Measurements from ENCODE around the gene UNC13B. TPM values are rescaled to one million over a fixed set of nuclear protein-coding genes. Genes with fewer than 3 reads are reported as not detected.

UNC13B gene
- total and polyA plus RNA-seq, 2 of the 8 experiments (the other 6 are each of a cell fraction or from before 2014, with no cell fraction given) = 23.1 to 51.7 TPM

- Histone ChIP-seq H2AK5ac (ENCODE audit: low read depth, low read length) (no peak overlapping the region), H3K4me3 (ENCODE audit: extremely low read depth in 1 of 4, insufficient read depth in 2 of 4, low read depth in 3 of 4, low read length in 4 of 4) (no peak overlapping the region), H3K9ac (replicated peaks in 1 of 4; ENCODE audit: extremely low read depth in 1 of 4, low read depth in 3 of 4, low read length in 3 of 4) (no peak overlapping the region), H3K23me2 (ENCODE audit: low read depth, low read length) (no peaks in the 10 kb centered on the region), H3K23ac (ENCODE audit: insufficient read length) (no peak overlapping the region), H3K79me2 (ENCODE audit: control insufficient read depth in 1 of 2, insufficient read depth in 2 of 2, low read length in 2 of 2) (no peaks in the 10 kb centered on the region), H2BK15ac (ENCODE audit: low read length) (no peak overlapping the region), H3K18ac (ENCODE audit: extremely low read depth, low read length) (no peak overlapping the region), H3K9me3 (ENCODE audit: insufficient read depth in 2 of 2, low read depth in 1 of 2, low read length in 1 of 2) (no peaks in the 10 kb centered on the region), H4K91ac (replicated peaks; ENCODE audit: insufficient read length, low read length) (no peak overlapping the region), H4K20me1 (replicated peaks in 1 of 2; ENCODE audit: control insufficient read depth in 1 of 2, insufficient read depth in 2 of 2, low read length in 2 of 2) (peaks cover 0 to 2% of the 10 kb centered on the region in 2 experiments), H3K4me1 (replicated peaks in 1 of 4; ENCODE audit: control insufficient read depth in 3 of 4, insufficient read depth in 4 of 4, low read length in 3 of 4) (no peaks in the 10 kb centered on the region), H3K27me3 (replicated peaks in 1 of 4; ENCODE audit: control insufficient read depth in 3 of 4, extremely low read depth in 1 of 4, insufficient read depth in 3 of 4, low read length in 3 of 4) (no peaks in the 10 kb centered on the region), H3K56ac (replicated peaks; ENCODE audit: insufficient read length, low read depth, low read length) (no peak overlapping the region), H2BK120ac (replicated peaks; ENCODE audit: low read depth, low read length) (no peak overlapping the region), H4K5ac (ENCODE audit: insufficient read length, low read depth, low read length) (no peak overlapping the region), H4K8ac (ENCODE audit: extremely low read depth, insufficient read depth, low read length) (no peak overlapping the region), H2AFZ (ENCODE audit: low read length) (no peak overlapping the region), H3K79me1 (ENCODE audit: low read depth, low read length) (no peaks in the 10 kb centered on the region; the same call in 1 of the 2 replicates), H2BK5ac (ENCODE audit: low read depth, low read length) (no peak overlapping the region), H3K27ac (ENCODE audit: low read depth, low read length) (no peak overlapping the region), H2BK20ac (ENCODE audit: low read length) (no peak overlapping the region), H3K4ac (replicated peaks; ENCODE audit: insufficient read length, low read depth, low read length) (no peak overlapping the region), H3K36me3 (ENCODE audit: control insufficient read depth in 2 of 4, insufficient read depth in 4 of 4, low read length in 3 of 4) (peaks cover 0 to 21% (median 4%) of the 10 kb centered on the region in 4 experiments; a peak in 5 of 8 replicates), H3K14ac (ENCODE audit: insufficient read length) (no peak overlapping the region), H2BK12ac (ENCODE audit: low read depth, low read length) (no peak overlapping the region), H3K4me2 (ENCODE audit: insufficient read depth in 1 of 2, low read depth in 2 of 2, low read length in 2 of 2) (no peak overlapping the region)
- POLR2A ChIA-PET (ENCODE audit: partially characterized antibody) = interaction anchor here (0.6 kb wide), 1 partner anchor 512 kb away, joined by 3 read pairs; no protein-coding TSS in a partner anchor
- CTCF ChIA-PET (ENCODE audit: partially characterized antibody) = interaction anchor here (0.8 to 2.2 kb wide), 9 partner anchors 10 to 499 kb away, joined by 3 to 10 read pairs (median 5); no protein-coding TSS in a partner anchor
- no peak for FAIRE-seq
- 86% methylated on average over 1 of the region's 1 CpG; no CpG with 5 or more reads in 1 of the 2 experiments for WGBS, 2 experiments (ENCODE audit: extremely low coverage in 1 of 2, insufficient coverage in 1 of 2, insufficient read length in 1 of 2, insufficient replicate concordance in 2 of 2, low coverage in 1 of 2, low lambda C conversion rate in 2 of 2, missing lambda C conversion rate in 1 of 2)
- peak in 1 of 2 experiments; percentile 11 for DNase-seq (ENCODE audit: low read depth in 1 of 2, low spot score in 2 of 2)
- TF ChIP-seq ZNF274 (IDR thresholded peaks at IDR 0.05; ENCODE audit: borderline replicate concordance, extremely low read depth, low read length) (no peak), CBX5 (IDR thresholded peaks at IDR 0.05; ENCODE audit: low read depth, low read length) (no peak), SUZ12 (IDR thresholded peaks at IDR 0.05; ENCODE audit: low read length) (no peak), TAF7 (optimal IDR thresholded peaks at IDR 0.05; ENCODE audit: borderline replicate concordance, low read depth, low read length) (no peak), EP300 (IDR thresholded peaks at IDR 0.05; ENCODE audit: borderline replicate concordance in 1 of 2, low read depth in 2 of 2, low read length in 2 of 2) (no peak), SP2 (IDR thresholded peaks at IDR 0.05; ENCODE audit: low read length) (no peak), FOSL1 (IDR thresholded peaks at IDR 0.05; ENCODE audit: insufficient read depth, low read depth, low read length) (no peak), KDM4A (IDR thresholded peaks at IDR 0.05; ENCODE audit: low read depth, low read length, severe bottlenecking) (no peak), USF2 (IDR thresholded peaks at IDR 0.05; ENCODE audit: low read length) (no peak), CBX8 (IDR thresholded peaks at IDR 0.05; ENCODE audit: borderline replicate concordance, low read depth, low read length) (no peak), JUN (IDR thresholded peaks at IDR 0.05; ENCODE audit: low read depth, low read length) (no peak)
These were observed 236.1 kb downstream of the UNC13B start for GRCh38 chr9:35397923-35398322.
